Measurements from ENCODE around the gene HES4.
A peak's percentile ranks its signal among the peaks of the same experiment; 100 is the strongest.

HES4 gene

DNA sequence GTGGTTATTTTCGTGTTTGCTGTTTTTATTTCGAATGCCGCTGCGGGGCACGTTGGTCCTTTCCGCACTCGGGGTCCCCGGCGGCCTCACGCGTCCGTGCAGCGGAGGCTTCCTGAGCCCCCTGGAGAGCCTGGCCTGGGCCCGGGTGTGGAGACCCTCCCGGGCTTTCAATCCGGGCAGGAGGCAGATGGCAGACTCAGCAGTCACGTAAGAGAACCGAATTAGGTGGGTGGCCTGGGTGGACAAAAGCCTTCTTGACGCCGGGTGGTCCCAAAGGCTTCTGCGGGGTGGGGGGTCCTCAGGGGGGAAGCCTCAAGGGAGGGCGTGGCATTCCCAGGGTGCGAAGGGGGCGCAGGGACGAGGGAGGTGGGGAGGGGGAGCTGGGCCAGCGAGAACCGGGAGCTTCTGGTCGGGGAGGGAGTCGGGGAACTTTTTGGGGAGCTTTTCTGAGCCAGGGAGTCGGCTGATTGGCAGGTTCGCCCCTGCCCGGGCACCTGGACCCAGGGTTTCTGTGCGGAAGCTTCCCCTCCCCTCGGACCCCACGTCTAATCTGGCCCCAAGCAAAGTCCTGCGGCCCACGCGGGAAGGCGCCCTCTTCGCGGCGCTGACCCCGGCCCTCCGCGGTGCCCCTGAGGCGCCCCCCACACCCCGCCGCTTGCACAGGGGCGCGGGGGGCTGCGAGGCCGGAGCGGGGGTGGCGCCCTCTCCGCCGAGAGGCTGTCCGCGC, 1.3 kb upstream of the HES4 start (continued):
- 0 out of 2 replicates have a peak, but pooled peaks have one; percentile 24 for TF ChIP-seq ZNF157 (tag by site-specific recombination; IDR thresholded peaks at IDR 0.05)
- TF ChIP-seq, protein P1, sequence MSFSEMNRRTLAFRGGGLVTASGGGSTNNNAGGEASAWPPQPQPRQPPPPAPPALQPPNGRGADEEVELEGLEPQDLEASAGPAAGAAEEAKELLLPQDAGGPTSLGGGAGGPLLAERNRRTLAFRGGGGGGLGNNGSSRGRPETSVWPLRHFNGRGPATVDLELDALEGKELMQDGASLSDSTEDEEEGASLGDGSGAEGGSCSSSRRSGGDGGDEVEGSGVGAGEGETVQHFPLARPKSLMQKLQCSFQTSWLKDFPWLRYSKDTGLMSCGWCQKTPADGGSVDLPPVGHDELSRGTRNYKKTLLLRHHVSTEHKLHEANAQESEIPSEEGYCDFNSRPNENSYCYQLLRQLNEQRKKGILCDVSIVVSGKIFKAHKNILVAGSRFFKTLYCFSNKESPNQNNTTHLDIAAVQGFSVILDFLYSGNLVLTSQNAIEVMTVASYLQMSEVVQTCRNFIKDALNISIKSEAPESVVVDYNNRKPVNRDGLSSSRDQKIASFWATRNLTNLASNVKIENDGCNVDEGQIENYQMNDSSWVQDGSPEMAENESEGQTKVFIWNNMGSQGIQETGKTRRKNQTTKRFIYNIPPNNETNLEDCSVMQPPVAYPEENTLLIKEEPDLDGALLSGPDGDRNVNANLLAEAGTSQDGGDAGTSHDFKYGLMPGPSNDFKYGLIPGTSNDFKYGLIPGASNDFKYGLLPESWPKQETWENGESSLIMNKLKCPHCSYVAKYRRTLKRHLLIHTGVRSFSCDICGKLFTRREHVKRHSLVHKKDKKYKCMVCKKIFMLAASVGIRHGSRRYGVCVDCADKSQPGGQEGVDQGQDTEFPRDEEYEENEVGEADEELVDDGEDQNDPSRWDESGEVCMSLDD (tag by site-specific recombination; IDR thresholded peaks at IDR 0.05), result 0 out of 2 replicates have a peak, but pooled peaks have one; percentile 79
- TF ChIP-seq, protein P2, sequence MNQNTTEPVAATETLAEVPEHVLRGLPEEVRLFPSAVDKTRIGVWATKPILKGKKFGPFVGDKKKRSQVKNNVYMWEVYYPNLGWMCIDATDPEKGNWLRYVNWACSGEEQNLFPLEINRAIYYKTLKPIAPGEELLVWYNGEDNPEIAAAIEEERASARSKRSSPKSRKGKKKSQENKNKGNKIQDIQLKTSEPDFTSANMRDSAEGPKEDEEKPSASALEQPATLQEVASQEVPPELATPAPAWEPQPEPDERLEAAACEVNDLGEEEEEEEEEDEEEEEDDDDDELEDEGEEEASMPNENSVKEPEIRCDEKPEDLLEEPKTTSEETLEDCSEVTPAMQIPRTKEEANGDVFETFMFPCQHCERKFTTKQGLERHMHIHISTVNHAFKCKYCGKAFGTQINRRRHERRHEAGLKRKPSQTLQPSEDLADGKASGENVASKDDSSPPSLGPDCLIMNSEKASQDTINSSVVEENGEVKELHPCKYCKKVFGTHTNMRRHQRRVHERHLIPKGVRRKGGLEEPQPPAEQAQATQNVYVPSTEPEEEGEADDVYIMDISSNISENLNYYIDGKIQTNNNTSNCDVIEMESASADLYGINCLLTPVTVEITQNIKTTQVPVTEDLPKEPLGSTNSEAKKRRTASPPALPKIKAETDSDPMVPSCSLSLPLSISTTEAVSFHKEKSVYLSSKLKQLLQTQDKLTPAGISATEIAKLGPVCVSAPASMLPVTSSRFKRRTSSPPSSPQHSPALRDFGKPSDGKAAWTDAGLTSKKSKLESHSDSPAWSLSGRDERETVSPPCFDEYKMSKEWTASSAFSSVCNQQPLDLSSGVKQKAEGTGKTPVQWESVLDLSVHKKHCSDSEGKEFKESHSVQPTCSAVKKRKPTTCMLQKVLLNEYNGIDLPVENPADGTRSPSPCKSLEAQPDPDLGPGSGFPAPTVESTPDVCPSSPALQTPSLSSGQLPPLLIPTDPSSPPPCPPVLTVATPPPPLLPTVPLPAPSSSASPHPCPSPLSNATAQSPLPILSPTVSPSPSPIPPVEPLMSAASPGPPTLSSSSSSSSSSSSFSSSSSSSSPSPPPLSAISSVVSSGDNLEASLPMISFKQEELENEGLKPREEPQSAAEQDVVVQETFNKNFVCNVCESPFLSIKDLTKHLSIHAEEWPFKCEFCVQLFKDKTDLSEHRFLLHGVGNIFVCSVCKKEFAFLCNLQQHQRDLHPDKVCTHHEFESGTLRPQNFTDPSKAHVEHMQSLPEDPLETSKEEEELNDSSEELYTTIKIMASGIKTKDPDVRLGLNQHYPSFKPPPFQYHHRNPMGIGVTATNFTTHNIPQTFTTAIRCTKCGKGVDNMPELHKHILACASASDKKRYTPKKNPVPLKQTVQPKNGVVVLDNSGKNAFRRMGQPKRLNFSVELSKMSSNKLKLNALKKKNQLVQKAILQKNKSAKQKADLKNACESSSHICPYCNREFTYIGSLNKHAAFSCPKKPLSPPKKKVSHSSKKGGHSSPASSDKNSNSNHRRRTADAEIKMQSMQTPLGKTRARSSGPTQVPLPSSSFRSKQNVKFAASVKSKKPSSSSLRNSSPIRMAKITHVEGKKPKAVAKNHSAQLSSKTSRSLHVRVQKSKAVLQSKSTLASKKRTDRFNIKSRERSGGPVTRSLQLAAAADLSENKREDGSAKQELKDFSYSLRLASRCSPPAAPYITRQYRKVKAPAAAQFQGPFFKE (tag by site-specific recombination; IDR thresholded peaks at IDR 0.05; ENCODE audit: borderline replicate concordance), result 0 out of 2 replicates have a peak, but pooled peaks have one; percentile 9
- TF ChIP-seq ZBTB17 (tag by site-specific recombination; IDR thresholded peaks at IDR 0.05), result no peak
- no peak for TF ChIP-seq SP3 (tag by site-specific recombination; IDR thresholded peaks at IDR 0.05)
- TF ChIP-seq ZNF121 (tag by site-specific recombination; IDR thresholded peaks at IDR 0.05), result 0 out of 2 replicates have a peak, but pooled peaks have one; percentile 22

DNA sequence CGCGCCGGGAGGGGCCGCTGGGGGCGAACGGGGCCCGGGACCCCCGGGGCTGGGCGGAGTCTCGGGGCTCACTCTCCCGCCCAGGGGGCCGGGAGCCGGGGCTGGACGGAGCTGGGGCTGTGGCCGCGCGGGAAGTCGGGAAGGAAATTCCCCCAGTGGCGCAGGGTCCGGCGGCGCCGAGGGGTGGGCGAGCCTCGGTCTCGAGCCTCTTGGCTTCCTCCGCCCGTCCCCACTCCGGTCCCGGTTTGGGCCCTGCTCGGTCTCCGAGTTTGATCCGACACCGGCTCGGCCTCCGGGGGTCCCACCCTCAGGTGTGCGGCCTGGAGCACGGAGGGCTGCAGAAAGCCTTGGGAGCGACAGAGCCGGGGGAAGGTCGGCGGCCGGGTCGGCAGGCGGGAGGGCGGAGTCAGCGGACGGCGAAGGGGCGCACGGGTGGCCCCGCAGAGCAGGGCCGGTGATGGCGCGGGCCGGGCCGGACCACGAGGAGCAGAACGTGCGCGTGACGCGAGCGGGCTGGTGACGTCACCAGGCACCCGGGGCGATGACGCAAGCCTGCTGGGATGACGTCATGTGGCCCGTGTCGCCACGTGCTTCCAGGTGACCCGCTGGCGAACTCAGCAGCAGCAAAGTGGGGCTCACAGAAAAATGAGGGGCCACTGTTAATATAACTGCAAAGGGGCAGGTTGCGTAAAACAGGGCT, 610 bp upstream of the HES4 start:
- POLR2A ChIA-PET, result interaction anchor here (1.0 to 6.5 kb wide), 9 partner anchors 13 to 318 kb away, joined by 3 to 44 read pairs (median 4); partner anchors contain the start of genes AGRN and ISG15
- Histone ChIP-seq H3K4me3 (ENCODE audit: low read depth, low read length) (peak overlapping the region; percentile 74), H3K27ac (ENCODE audit: extremely low read depth, low read depth, low read length) (peak overlapping the region; percentile 97), H3K9me3 (ENCODE audit: control insufficient read depth, insufficient read depth, low read depth, low read length) (no peaks in the 10 kb centered on the region), H3K4me1 (ENCODE audit: control insufficient read depth, insufficient read depth, low read length) (0 out of 2 replicates have a peak, but pooled peaks cover 3% of the 10 kb centered on the region), H3K36me3 (ENCODE audit: control insufficient read depth in 2 of 2, insufficient read depth in 1 of 2, low read length in 2 of 2) (peaks cover 0 to 40% of the 10 kb centered on the region in 2 experiments; a peak in 2 of 3 replicates)
- CTCF ChIA-PET, result interaction anchor here (0.6 to 2.3 kb wide), 3 partner anchors 14 to 63 kb away, joined by 4 to 20 read pairs (median 10); partner anchors contain the start of gene ISG15
- TF ChIP-seq ZNF658 (tag by site-specific recombination; IDR thresholded peaks at IDR 0.05), result 0 out of 2 replicates have a peak, but pooled peaks have one; percentile 69
- peak; percentile 86 for TF ChIP-seq ZNF610 (tag by site-specific recombination; IDR thresholded peaks at IDR 0.05; ENCODE audit: borderline replicate concordance)
- no peak for TF ChIP-seq ZNF426 (tag by site-specific recombination; IDR thresholded peaks at IDR 0.05)
- TF ChIP-seq, protein P3, sequence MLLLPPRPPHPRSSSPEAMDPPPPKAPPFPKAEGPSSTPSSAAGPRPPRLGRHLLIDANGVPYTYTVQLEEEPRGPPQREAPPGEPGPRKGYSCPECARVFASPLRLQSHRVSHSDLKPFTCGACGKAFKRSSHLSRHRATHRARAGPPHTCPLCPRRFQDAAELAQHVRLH (tag by site-specific recombination; IDR thresholded peaks at IDR 0.05), result peak; percentile 55; the same call in 1 of the 2 replicates
- peak; percentile 56 for TF ChIP-seq ZSCAN16 (tag by site-specific recombination; IDR thresholded peaks at IDR 0.05)
- no peak for TF ChIP-seq ZNF157 (tag by site-specific recombination; IDR thresholded peaks at IDR 0.05)
- TF ChIP-seq ZNF266 (tag by site-specific recombination; IDR thresholded peaks at IDR 0.05; ENCODE audit: low read depth), result no peak
- peak; percentile 90 for TF ChIP-seq YY2 (tag by site-specific recombination; IDR thresholded peaks at IDR 0.05)
- TF ChIP-seq, protein P4, sequence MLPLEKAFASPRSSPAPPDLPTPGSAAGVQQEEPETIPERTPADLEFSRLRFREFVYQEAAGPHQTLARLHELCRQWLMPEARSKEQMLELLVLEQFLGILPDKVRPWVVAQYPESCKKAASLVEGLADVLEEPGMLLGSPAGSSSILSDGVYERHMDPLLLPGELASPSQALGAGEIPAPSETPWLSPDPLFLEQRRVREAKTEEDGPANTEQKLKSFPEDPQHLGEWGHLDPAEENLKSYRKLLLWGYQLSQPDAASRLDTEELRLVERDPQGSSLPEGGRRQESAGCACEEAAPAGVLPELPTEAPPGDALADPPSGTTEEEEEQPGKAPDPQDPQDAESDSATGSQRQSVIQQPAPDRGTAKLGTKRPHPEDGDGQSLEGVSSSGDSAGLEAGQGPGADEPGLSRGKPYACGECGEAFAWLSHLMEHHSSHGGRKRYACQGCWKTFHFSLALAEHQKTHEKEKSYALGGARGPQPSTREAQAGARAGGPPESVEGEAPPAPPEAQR (tag by site-specific recombination; IDR thresholded peaks at IDR 0.05), result peak; percentile 98
- no peak for TF ChIP-seq ZNF202 (tag by site-specific recombination; IDR thresholded peaks at IDR 0.05; ENCODE audit: borderline replicate concordance)
- TF ChIP-seq ZNF133 (tag by site-specific recombination; IDR thresholded peaks at IDR 0.05), result peak; percentile 64; the same call in 1 of the 2 replicates
- TF ChIP-seq, protein P5, sequence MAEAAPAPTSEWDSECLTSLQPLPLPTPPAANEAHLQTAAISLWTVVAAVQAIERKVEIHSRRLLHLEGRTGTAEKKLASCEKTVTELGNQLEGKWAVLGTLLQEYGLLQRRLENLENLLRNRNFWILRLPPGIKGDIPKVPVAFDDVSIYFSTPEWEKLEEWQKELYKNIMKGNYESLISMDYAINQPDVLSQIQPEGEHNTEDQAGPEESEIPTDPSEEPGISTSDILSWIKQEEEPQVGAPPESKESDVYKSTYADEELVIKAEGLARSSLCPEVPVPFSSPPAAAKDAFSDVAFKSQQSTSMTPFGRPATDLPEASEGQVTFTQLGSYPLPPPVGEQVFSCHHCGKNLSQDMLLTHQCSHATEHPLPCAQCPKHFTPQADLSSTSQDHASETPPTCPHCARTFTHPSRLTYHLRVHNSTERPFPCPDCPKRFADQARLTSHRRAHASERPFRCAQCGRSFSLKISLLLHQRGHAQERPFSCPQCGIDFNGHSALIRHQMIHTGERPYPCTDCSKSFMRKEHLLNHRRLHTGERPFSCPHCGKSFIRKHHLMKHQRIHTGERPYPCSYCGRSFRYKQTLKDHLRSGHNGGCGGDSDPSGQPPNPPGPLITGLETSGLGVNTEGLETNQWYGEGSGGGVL (tag by site-specific recombination; IDR thresholded peaks at IDR 0.05), result peak; percentile 74
- TF ChIP-seq ZNF211 (tag by site-specific recombination; IDR thresholded peaks at IDR 0.05; ENCODE audit: low read depth), result no peak
- TF ChIP-seq ZNF558 (tag by site-specific recombination; IDR thresholded peaks at IDR 0.05), result peak; percentile 40; the same call in 1 of the 2 replicates
- TF ChIP-seq SP2 (tag by site-specific recombination; IDR thresholded peaks at IDR 0.05), result peak; percentile 79
- TF ChIP-seq ZNF214 (tag by site-specific recombination; IDR thresholded peaks at IDR 0.05; ENCODE audit: borderline replicate concordance), result no peak

Measured in HEK293 (cell line).